Measurements from ENCODE around the gene NR2F6.

The NR2F6 gene

DNA sequence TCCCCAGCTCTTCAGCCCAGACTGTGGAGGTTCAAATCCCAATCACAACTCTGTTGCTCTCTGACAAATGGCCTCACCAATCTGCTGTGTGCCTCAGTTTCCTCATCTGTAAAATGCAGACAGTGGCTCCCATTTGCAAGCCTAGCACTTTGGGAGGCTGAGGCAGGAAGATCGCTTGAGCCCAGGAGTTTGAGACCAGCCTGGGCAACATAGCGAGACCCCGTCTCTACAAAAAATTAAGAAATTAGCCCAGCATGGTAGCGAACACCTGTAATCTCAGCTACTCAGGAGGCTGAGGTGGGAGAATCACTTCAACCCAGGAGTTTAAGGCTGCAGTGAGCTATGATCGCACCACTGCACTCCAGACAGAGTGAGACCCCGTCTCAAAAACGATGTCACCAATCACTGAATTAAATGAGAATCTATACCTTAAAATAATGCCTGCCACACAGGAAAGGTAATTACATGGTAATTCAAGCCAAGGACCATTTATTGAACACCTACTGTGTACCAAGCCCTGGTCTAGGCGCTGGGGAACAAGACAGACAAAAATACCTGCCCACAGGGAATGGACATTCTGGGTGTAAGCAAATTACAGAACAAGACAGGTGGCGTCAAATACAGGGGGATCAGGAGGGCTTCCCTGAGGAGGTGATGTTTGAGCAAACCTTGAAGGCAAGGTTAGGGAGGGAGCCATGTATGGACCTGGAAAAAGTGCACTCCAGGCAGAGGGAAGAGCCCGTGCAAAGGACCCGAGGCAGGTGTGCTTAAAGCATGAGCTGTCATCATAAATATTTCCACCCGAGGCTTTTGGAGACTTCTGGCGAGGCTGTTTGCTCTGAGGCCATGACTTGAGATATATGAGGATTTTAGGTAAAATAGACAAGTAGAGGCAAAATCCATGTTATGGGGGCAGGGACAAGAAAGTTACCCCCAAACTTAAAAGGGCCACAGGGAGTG is 7.7 kb downstream of the NR2F6 start:
- no peak for DNase-seq

GRCh38 chr19:17236811-17237543 is 8.7 kb downstream of the NR2F6 start:
- DNase-seq = no peak

GRCh38 chr19:17235971-17236777 is 9.5 kb downstream of the NR2F6 start:
- DNase-seq = no peak

DNA sequence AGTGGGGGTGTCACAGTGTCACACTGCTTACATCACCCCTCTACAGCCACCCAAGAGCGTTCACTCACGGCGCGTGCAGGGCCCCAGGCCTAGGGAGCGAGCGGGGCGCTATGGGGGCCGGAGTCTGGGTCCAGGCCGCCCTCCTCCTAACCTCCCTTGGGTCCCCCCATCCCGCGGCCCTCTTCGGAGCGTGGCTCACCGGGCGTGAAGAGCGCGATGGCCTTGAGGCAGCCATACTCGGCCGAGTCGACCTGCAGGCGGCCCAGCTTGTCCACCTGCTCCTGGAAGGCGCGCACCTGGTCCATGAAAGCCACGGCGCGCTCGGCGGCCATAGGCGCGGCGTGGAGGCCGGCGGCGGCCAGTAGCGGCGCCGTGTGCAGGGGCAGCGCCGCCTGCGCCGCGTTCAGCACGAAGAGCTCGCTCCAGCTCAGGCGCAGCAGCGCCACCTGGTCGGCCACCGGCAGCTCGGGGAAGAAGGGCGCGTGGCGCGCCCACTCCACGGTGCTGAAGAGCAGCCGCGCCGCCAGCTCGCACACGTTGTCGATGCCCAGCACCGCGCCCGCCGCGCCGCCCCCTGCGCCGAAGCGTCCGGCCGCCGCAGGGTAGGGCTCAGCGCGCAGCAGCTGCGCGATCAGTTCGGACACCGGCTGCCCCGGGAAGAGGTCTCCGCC is 10.3 kb downstream of the NR2F6 start:
- DNase-seq = no peak

- no peak for DNase-seq
Measured at GRCh38 chr19:17234911-17235299, 10.8 kb downstream of the NR2F6 start.

DNA sequence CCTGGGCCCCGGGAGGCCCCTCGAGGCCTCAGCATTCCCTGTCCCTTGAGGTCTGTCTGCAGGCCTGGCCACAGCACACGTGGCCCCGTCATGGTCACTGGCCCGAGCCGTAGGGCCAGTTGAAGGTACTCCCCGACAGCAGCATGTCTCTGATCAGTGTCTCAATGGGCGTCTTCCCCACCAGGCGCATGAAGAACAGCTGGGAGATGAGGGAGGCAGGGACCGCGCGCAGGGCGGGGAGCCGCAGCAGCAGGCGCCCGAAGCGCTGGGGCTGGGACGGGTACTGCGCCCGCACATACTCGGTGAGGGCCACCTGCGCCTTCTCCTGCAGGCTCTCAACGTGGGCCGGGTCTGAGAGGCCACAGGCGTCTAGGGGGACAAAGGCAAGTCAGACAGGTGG is 13.5 kb downstream of the NR2F6 start:
- no peak for DNase-seq

- no peak for DNase-seq
Measured at GRCh38 chr19:17229890-17230289, 15.8 kb downstream of the NR2F6 start.

GRCh38 chr19:17227798-17228367 is 17.8 kb downstream of the NR2F6 start:
- no peak for DNase-seq

DNA sequence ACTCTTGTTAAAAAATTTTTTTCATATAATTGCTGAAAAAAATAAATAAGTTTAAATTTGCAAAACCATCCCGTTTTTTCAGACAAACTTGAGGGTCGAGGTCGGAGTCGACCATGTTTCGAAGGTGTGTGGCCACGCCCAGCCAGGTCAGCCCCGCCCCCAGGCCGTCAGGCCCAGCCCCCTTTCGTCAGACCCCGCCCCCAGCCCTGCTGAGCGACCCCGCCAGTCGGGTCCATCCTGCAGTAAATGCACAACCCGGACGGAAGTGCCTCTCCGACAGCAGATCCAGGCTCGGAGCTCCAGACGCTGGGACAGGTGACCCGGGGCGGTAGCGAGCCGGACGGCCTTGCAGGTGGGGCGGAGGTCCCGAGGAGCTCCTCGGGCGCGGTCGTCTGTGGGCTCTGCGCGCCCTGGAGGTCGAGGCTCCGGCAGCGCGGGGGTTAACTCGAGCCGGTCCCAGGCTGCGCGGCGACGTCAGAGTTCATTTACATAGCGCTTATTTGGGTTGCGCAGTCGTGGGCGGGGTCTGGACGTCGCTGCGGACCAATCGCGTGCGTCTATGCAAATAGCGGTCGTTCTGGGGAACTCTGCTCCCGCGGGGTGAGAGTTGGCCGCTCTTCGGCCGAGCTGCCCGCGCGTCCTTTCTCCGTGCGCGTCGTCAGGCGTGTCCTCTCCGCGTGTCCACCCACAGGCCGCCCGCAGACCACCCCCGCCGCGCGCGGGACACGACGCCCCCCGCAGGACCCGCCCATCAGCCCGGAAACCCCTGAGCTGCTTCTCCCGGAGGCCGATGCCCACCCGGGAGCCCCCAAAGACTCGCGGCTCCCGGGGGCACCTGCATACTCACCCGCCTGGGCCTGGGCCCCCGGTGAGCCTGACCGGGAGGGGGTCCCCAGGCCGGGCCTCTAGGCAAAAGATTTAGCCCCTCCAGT is 19.5 kb downstream of the NR2F6 start, which contains the start of gene OCEL1:
TSS of gene OCEL1 (plus strand) at position 225 of the 932 bp plus-strand sequence. CDS start at position 247, 22 bp downstream.
- DNase-seq = peak; percentile 98

DNA sequence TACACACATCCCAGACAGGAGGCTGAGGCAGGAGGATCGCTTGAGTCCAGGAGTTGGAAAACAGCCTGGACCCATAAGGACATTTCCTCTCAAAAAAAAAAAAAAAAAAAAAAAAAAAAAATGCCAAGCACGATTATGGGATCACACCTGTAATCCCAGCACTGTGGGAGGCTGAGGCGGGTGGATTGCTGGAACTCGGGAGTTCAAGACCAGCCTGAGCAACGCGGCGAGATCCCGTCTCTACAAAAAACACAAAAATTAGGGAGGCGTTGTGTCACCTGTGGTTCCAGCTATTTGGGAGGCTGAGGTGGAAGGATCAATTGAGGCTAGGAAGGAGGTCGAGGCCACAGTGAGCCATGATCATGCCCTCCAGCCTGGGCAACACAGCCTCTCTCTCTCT is 20.7 kb downstream of the NR2F6 start:
- no peak for DNase-seq

DNA sequence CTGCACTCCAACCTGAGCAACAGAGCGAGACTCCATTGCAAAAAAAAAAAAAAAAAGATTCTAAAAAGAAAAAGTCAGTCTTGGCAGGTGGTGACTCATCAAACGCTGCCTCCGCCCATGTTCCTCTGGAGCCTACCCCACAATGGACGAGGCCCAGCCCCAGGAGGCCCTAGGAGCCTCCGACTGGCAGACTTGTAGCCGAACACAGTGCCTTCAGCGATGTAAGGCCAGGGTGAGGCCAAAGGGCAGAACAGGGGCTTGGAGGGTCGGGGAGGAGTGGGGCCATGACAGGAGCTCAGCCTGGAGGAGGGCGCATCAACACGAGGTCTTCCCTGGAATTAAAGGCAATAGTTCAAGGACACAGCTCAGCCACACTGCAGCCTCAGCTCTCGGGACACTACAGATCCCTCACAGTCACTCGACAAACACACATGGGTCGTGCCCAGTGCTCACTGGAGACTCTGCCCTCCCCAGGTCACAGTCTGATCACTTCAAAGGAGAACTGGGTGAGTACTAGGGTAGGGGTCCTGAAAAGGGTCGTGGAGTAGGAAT is 25.4 kb downstream of the NR2F6 start:
- DNase-seq = no peak

GRCh38 chr19:17219286-17219685 is 26.4 kb downstream of the NR2F6 start:
- DNase-seq = no peak

DNA sequence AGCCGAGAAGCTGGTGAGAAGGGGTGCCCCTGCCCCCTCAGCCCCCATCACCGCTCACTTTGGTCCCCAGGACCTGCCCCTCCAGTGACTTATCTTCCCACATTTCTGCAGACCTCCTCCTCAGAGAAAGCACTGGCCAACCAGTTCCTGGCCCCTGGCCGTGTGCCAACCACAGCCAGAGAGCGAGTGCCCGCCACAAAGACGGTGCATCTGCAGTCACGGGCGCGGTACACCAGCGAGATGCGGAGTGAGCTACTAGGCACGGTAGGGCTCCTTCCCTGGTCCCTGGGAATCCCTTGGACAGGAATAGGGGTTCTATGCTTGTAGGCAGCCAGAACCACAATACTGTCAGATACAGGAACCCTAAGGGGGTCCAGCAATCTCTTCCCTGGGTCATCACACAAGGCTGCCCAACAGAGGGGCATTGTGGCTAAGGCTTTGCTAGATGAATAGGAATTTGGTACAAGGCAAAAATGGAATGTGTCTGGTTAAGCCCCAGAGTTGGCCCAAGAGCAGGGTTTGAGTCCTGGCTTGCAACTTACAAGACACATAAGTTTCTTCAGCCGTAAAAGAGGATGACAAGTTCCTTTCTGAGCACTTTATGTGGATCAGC is 29.6 kb downstream of the NR2F6 start:
- no peak for DNase-seq

- DNase-seq = peak; percentile 77
Measured at GRCh38 chr19:17215127-17215971, 30.4 kb downstream of the NR2F6 start, which contains the start of gene USE1. TSS of gene USE1 (plus strand) at chr19:17215357. CDS start at chr19:17215406, 49 bp downstream.

GRCh38 chr19:17214508-17215126 is 31.1 kb downstream of the NR2F6 start:
- no peak for DNase-seq

DNA sequence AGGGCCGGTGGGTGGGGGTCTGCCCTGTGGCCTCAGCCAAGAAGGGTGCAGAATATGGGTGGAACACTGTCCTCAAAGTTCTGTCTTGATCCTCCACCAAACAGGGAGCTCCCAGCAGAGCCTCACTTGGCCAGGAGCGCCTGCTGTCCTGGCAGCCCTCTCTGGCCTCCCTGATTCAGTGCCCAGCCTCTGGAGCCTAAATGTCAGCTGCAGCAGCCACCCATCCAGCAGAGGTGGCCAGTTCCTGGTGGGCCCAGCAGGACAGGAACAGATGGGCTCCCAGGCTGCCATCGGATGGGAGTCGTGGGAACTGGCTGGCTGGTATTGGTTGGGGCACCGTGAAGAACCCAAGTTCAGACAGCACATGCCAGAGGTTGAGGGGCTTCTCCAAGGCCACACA is 32.4 kb downstream of the NR2F6 start:
- DNase-seq = no peak

DNA sequence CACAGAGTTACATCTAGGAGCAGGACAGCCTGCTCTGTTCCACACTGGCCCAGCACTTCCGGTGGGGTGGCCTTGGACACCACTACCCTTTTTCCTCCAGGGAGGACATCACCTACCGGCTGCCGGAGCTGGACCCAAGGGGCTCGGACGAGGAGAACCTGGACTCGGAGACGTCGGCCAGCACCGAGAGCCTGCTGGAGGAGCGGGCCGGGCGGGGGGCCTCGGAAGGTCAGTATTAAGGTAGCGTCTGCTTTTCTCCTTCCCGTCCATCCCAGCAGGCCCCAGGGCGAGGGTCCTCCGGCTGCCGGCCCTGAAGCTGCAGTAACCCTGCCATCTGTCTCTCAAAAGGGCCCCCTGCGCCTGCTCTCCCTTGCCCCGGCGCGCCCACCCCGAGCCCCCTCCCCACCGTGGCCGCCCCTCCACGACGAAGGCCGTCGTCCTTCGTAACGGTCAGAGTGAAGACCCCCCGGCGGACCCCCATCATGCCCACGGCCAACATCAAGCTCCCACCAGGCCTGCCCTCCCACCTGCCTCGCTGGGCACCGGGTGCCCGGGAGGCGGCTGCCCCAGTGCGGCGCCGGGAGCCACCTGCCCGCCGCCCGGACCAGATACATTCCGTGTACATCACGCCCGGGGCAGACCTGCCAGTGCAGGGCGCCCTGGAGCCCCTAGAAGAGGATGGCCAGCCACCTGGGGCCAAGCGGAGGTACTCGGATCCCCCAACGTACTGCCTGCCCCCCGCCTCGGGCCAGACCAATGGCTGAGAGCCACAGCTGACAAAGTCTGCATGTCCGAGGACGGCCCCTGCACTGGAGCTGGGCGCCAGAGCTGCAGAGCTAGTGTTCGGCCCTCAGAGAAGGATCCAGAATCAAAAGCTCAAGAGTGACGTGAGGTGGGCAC is 33.9 kb downstream of the NR2F6 start:
- DNase-seq = no peak

Measured in NK-92 treated with Interleukin-12 subunit alpha and Interleukin-12 subunit beta, amount 100 ng/mL, for 24 hours (cell line).